Fibroblast of villous mesenchyme (primary cell): Measurements from ENCODE around the gene C19orf12. TPM values are rescaled to one million over a fixed set of nuclear protein-coding genes. Genes with fewer than 3 reads are reported as not detected.

Experiments used
- DNase-seq: peaks from one replicate; pipeline ENCODE4 v3.0.0-alpha.2; 2010; ENCODE audit warnings: low read depth
- H3K4me3 ChIP-seq: 2 replicates; pipeline ENCODE4 v1.5.1; 2011; ENCODE audit warnings: low read depth, mild to moderate bottlenecking, low read length
- total RNA-seq: library from RNA; depleted of rRNA; stranded (reverse); fragments of >200 nt; gene quantifications from 2 replicates; pipeline ENCODE4 v1.2.3, GENCODE V29; 2012
- TF ChIP-seq, protein P1 (sequence below): IDR thresholded peaks from 2 replicates; pipeline ENCODE4 v1.5.1; 2012; ENCODE audit warnings: low read depth, mild to moderate bottlenecking, low read length; ENCODE audit not compliant: insufficient read depth

The C19orf12 gene
- total RNA-seq, 1 donor, result 38.4 TPM

DNA sequence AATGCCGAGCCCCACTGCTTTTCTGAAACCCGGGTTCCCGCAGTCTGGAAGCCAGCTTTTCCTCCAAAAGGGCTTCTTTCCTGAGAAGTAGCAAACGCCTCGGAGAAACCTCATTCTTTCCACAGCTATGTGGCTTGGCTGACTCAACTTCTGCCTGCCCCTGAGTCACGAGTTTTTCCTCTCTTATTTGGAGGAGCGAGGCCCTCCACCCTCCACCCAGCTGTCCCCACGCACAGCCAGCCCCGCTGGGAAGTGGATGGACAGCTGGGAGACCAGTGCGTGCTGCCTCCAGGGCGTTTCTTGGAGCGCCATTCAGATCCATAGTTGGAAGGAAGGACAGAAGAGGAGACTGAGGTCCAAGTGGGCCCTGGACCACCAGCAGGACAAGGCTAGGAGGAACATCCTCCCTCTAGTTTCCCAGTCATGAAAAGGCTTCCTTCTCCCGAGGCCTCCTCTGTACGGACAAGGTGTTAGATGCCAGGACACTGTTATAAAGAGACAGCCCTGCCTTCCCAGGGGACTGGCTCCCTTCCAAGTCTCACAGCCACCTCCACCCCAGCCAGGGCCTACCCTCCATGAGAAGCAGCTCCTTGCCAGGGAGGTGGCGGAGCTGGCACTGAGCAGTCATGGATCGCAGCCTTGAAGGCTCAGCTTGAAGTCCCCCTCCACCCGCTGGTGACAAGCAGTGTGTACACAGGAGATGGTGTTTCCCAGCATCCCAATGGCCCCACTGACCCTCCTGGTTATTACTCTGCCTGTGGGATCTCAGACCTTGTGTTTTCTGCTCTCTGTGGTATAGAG is 52.3 kb downstream of the C19orf12 start:
- H3K4me3 ChIP-seq, result peak overlapping the region; percentile 25
- TF ChIP-seq, protein P1, sequence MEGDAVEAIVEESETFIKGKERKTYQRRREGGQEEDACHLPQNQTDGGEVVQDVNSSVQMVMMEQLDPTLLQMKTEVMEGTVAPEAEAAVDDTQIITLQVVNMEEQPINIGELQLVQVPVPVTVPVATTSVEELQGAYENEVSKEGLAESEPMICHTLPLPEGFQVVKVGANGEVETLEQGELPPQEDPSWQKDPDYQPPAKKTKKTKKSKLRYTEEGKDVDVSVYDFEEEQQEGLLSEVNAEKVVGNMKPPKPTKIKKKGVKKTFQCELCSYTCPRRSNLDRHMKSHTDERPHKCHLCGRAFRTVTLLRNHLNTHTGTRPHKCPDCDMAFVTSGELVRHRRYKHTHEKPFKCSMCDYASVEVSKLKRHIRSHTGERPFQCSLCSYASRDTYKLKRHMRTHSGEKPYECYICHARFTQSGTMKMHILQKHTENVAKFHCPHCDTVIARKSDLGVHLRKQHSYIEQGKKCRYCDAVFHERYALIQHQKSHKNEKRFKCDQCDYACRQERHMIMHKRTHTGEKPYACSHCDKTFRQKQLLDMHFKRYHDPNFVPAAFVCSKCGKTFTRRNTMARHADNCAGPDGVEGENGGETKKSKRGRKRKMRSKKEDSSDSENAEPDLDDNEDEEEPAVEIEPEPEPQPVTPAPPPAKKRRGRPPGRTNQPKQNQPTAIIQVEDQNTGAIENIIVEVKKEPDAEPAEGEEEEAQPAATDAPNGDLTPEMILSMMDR, result no peak
- DNase-seq, result peak; percentile 93

DNA sequence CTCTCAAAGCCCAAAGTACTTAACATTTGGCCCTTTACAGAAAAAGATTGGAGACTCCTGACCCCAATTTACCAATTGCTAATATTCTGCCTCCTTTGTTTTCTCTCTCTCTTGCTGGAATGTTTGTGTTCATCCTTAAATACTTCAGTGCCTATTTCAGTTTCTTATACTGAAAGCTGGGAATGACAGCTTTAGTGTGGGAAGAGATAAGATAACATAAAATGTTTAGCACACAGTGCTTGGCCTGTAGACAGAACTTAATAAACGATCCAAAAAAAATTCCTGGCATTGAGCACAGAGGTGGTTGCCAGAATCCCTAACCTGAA is 52.8 kb downstream of the C19orf12 start:
- no peak for DNase-seq
- H3K4me3 ChIP-seq, result peak overlapping the region; percentile 29
- TF ChIP-seq, protein P1, result no peak

DNA sequence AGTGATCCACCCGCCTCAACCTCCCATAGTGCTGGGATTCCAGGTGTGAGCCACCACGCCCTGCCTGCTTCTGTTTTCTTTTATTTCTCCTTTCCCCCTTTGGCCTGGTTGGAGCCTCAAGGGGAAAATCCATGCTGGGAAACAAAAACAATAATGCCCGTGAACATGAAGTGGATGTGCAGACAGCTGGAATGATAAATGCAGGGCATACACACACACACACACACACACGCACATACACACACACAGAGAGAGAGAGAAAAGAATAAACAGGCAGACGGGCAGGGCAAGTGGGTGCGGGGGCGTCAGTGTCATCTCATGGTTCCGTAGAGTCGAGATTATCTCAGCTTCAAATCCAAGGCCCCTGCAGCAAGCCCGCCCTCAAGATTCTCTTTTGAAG is 54.2 kb downstream of the C19orf12 start:
- H3K4me3 ChIP-seq, result no peak overlapping the region
- no peak for DNase-seq
- TF ChIP-seq, protein P1, result no peak

DNA sequence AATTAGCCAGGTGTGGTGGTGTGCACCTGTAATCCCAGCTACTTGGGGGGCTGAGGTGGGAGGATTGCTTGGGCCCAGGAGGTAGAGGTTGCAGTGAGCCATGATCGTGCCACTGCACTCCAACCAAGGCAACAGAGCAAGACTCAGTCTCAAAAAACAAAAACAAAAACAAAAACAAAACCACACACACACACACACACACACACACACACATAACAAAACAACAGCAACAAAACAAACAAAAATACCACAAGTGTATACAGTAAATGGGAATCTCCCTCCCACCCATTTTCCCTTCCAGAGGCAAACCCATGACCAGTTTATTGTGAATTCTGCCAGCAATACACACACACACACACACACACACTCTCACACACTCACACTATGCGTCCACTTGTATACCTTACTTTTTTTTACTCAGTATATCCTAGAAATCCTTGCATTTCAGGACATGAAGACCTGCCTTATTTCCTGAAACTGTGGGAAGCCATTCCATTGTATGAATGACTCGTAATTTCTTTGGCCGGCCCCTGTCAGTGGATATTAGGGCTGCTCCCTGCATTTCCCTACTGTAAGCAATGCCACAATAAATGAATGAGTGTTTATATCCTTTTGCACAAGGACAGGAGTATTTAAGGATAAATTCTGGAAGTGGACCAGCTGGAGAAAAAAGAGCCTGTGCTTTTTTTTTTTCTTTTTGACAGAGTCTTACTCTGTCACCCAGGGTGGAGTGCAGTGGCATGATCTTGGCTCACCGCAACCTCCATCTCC is 56.7 kb downstream of the C19orf12 start:
- TF ChIP-seq, protein P1, result no peak
- no peak for DNase-seq
- no peak overlapping the region for H3K4me3 ChIP-seq

DNA sequence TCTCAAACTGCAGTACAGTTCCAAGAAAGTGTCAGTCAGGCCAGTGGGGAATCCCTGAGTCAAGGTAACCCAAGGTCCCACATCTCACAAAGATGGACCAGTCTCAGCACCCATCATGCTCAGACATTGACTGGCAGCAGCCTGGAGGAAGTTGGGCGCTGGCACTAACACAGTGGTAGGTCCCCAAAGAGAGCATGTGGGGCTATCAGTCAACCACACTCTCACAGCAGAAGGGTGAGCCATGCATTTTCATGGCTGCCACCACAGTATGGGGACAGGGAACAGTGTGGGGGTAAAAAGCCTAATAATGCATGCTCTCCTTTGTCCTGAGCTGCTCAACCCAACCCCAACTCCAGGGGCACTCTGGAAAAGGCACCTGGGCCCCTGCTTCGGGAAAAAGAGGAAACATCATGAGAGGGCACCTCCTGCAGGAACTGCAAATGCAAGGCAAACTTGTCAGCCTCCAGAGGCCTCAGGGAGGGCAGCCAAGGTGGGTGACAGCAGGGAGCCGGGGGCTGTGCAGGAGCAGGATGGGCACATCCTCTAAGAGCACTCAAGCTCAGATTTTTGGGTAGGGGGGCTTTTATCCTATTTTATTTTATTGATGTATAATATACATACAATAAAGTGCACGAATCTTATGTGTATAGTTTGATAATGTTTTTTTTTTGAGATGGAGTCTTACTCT is 59.3 kb downstream of the C19orf12 start:
- TF ChIP-seq, protein P1, result no peak
- H3K4me3 ChIP-seq, result no peak overlapping the region
- DNase-seq, result no peak

DNA sequence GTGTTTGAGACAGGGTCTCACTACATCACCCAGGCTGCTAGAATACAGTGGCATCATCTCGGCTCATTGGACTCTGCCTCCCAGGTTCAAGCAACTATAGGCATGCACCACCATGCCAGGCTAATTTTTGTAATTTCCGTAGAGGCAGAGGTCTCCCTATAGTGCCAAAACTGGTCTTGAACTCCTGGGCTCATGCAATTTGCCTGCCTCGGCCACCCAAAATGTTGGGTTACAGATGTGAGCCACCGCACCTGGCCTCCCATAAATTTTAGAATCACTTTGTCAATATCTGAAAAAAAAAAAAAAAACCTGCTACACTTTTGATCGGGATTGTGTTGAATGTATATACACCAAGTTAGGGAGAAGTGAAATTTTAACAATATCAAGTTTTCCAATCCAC is 61.7 kb downstream of the C19orf12 start:
- no peak overlapping the region for H3K4me3 ChIP-seq
- no peak for DNase-seq
- TF ChIP-seq, protein P1, result no peak
